Endothelial cell of umbilical vein (primary cell): Measurements from ENCODE around the gene CCNL2. TPM values are rescaled to one million over a fixed set of nuclear protein-coding genes. Genes with fewer than 3 reads are reported as not detected.

Experiments
- BruUV-seq: library from RNA; stranded (reverse); fragments of 400-500 nt; replicated peaks from 2 replicates; lab custom pipeline; 2021; lab: Mats Ljungman, UMichigan
- CTCF ChIA-PET: fragments of 300-600, 350-600 bp; sonication (Branson Sonifier 250); formaldehyde crosslinking; loops from one replicate; lab custom pipeline; 2021; ENCODE audit warnings: antibody characterized with exemption, inconsistent platforms; lab: Charles Lee
- POLR2A ChIA-PET: fragments of 300-600, 350-600 bp; sonication (Branson Sonifier 250); formaldehyde crosslinking; loops from one replicate; lab custom pipeline; 2021; ENCODE audit warnings: antibody characterized with exemption, inconsistent platforms; lab: Charles Lee
- DNase-seq: peaks from one replicate; pipeline ENCODE4 v3.0.0-alpha.2; 2011; ENCODE audit warnings: low read depth, low spot score
- FAIRE-seq: peaks from 2 replicates; lab custom pipeline; 2011; peaks lifted over from hg19 to GRCh38; lab: Jason Lieb, UNC
- H2AFZ ChIP-seq: 2 replicates; pipeline ENCODE4 v1.6.0; 2012; ENCODE audit warnings: low read depth, low read length, control low read depth, inconsistent platforms
- H3K27ac ChIP-seq: 2 replicates; pipeline ENCODE4 v1.5.1; 2011; ENCODE audit warnings: low read depth, mild to moderate bottlenecking, control low read depth, low read length, moderate library complexity; ENCODE audit not compliant: insufficient read depth
- H3K27me3 ChIP-seq, 2 experiments: 2 replicates each; pipeline versions ENCODE4 v1.6.0 to v1.6.1; 2011; ENCODE audit warnings: low read length in 2 of 2, mixed read lengths in 1 of 2; ENCODE audit not compliant: control insufficient read depth in 2 of 2, insufficient read depth in 2 of 2
- H3K36me3 ChIP-seq, 2 experiments: 2 replicates in 1 of 2; 3 replicates in 1 of 2; pipeline ENCODE4 v1.5.1; 2011; ENCODE audit warnings: low read length in 2 of 2, mild to moderate bottlenecking in 1 of 2, moderate library complexity in 1 of 2; ENCODE audit not compliant: control insufficient read depth in 2 of 2, insufficient read depth in 2 of 2; ENCODE audit errors: extremely low read depth in 1 of 2
- H3K4me1 ChIP-seq: 3 replicates; pipeline ENCODE4 v1.5.1; 2011; ENCODE audit warnings: mild to moderate bottlenecking, low read length; ENCODE audit not compliant: control insufficient read depth, insufficient read depth; ENCODE audit errors: extremely low read depth
- H3K4me2 ChIP-seq: 2 replicates; pipeline ENCODE4 v1.6.1; 2011; ENCODE audit warnings: low read length, control low read depth, mixed read lengths; ENCODE audit not compliant: insufficient read depth
- H3K4me3 ChIP-seq, 3 experiments: fragments of 200-600 bp in 1 of 3; sonication (generic), shearing (Covaris generic) in 1 of 3; replicated peaks in 1 of 3; 2 replicates each; pipeline ENCODE4 v1.5.1; 2011 to 2016; ENCODE audit warnings: control low read depth in 3 of 3, low read length in 3 of 3, mild to moderate bottlenecking in 2 of 3, inconsistent platforms in 1 of 3, low read depth in 1 of 3, moderate library complexity in 1 of 3; ENCODE audit not compliant: insufficient read depth in 1 of 3
- H3K79me2 ChIP-seq: 2 replicates; pipeline ENCODE4 v1.6.0; 2012; ENCODE audit warnings: low read length, inconsistent platforms; ENCODE audit not compliant: control insufficient read depth, insufficient read depth
- H3K9ac ChIP-seq: replicated peaks from 2 replicates; pipeline ENCODE3; 2011; ENCODE audit warnings: low read length, control low read depth; ENCODE audit not compliant: insufficient read depth; ENCODE audit errors: extremely low read depth
- H3K9me1 ChIP-seq: replicated peaks from 3 replicates; pipeline ENCODE4 v1.6.0; 2011; ENCODE audit warnings: mild to moderate bottlenecking, low read length; ENCODE audit not compliant: control insufficient read depth, insufficient read depth; ENCODE audit errors: extremely low read depth
- H3K9me3 ChIP-seq: replicated peaks from 2 replicates; pipeline ENCODE4 v1.5.1; 2012; ENCODE audit warnings: low read length, inconsistent platforms; ENCODE audit not compliant: control insufficient read depth, insufficient read depth
- H4K20me1 ChIP-seq: replicated peaks from 2 replicates; pipeline ENCODE3; 2011; ENCODE audit warnings: mild to moderate bottlenecking, low read length; ENCODE audit not compliant: control insufficient read depth, insufficient read depth; ENCODE audit errors: extremely low read depth
- EZH2 ChIP-seq: IDR thresholded peaks from 2 replicates; pipeline ENCODE4 v1.6.1; 2012; ENCODE audit warnings: borderline replicate concordance, low read depth, mild to moderate bottlenecking, moderate library complexity, low read length, inconsistent platforms; ENCODE audit not compliant: severe bottlenecking
- FOS ChIP-seq: IDR thresholded peaks from 2 replicates; pipeline ENCODE4 v1.6.1; 2011; ENCODE audit warnings: mild to moderate bottlenecking, low read length, moderate library complexity, borderline replicate concordance; ENCODE audit not compliant: insufficient read depth
- GATA2 ChIP-seq: IDR thresholded peaks from 2 replicates; pipeline ENCODE4 v1.7.0; 2011; ENCODE audit warnings: low read depth, mild to moderate bottlenecking, moderate library complexity, mixed read lengths, low read length; ENCODE audit not compliant: insufficient read length, insufficient read depth
- JUN ChIP-seq: IDR thresholded peaks from 2 replicates; pipeline ENCODE4 v1.6.1; 2011; ENCODE audit warnings: borderline replicate concordance, low read depth; ENCODE audit not compliant: insufficient read length, insufficient read depth
- MYC ChIP-seq: IDR thresholded peaks from one replicate; pipeline ENCODE4 v1.6.1; 2011; ENCODE audit warnings: mild to moderate bottlenecking, low read depth, low read length
- POLR2A ChIP-seq: IDR thresholded peaks from 2 replicates; pipeline ENCODE4 v1.6.1; 2012; ENCODE audit warnings: low read depth, mild to moderate bottlenecking, control low read depth, low read length
- POLR2AphosphoS5 ChIP-seq: IDR thresholded peaks from 2 replicates; pipeline ENCODE4 v1.6.1; 2012; ENCODE audit warnings: low read depth, mild to moderate bottlenecking, control low read depth, low read length, moderate library complexity; ENCODE audit not compliant: insufficient read depth
- dilution Hi-C: fragments of 300-500 bp; cut with MboI; formaldehyde crosslinking; loops from one replicate; pipeline ENCODE4 v1.15.0; 2019; ENCODE audit warnings: low sequenced_read_pairs; ENCODE audit not compliant: extremely low pct_ligation_motif_present
- intact Hi-C: fragments of 100-400 bp; cut with micrococcal nuclease; formaldehyde crosslinking; loops from one replicate; pipeline ENCODE4 v1.10.0; 2022
- polyA plus RNA-seq, 4 experiments: library from polyadenylated mRNA; depleted of rRNA in 3 of 4; stranded (reverse) in 3 of 4; unstranded in 1 of 4; fragments of >200 nt; gene quantifications; 2 replicates each; pipeline versions ENCODE4 v1.2.1 to v1.2.3, GENCODE V29; 2011 to 2012; ENCODE audit warnings: missing spikeins in 1 of 4
- total RNA-seq: library from RNA; stranded (reverse); gene quantifications from 2 replicates; pipeline ENCODE4 v1.2.3, GENCODE V29; 2021
- TF ChIP-seq, protein P1 (sequence below), 2 donors: IDR thresholded peaks; 1 replicate in 1 of 2; 2 replicates in 1 of 2; pipeline ENCODE4 v1.5.1; 2011; ENCODE audit warnings: low read length in 2 of 2, mild to moderate bottlenecking in 2 of 2, moderate library complexity in 2 of 2, control low read depth in 1 of 2, inconsistent platforms in 1 of 2, low read depth in 1 of 2; ENCODE audit not compliant: insufficient read depth in 1 of 2; ENCODE audit errors: extremely low read depth in 1 of 2
- TF ChIP-seq, protein P2 (sequence below): IDR thresholded peaks from 2 replicates; pipeline ENCODE4 v1.6.1; 2011; ENCODE audit not compliant: insufficient read depth, insufficient read length

CCNL2 gene
- total and polyA plus RNA-seq, 2 donors (not counting 3 experiments of a cell fraction or from before 2014, with no cell fraction given): 188 to 209 TPM

DNA sequence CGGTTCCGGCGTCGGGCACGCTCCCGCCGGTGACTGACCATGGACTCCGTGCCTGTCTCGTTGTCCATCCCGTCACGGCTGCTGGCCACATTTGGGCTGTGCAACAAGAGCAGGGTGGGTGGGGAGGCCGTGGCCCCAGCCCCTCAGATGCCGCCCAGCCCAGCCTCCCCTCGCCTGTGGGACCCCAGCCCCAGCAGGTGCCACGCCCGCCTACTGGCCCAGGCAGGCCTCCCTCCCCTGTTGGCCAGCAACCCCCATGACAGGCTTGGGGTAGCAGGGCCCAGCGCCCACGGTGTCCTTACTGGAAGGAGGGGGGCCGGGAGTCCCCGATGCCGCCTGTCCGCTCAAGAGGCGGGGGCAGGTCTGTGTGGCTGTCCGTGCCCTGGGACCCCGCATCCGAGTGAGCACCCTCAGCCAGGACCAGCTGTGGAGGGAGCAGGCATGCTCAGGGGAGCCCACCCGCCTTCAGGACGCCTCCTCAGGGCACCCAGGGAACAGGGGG is 57.0 kb downstream of the CCNL2 start:
- Histone ChIP-seq H3K36me3 (peaks cover 0 to 17% of the 10 kb centered on the region in 2 experiments), H3K9ac (no peak overlapping the region), H3K27ac (no peak overlapping the region), H4K20me1 (no peaks in the 10 kb centered on the region), H3K4me3 (no peak overlapping the region), H3K4me1 (no peaks in the 10 kb centered on the region), H2AFZ (no peak overlapping the region), H3K9me1 (no peaks in the 10 kb centered on the region), H3K27me3 (no peaks in the 10 kb centered on the region), H3K9me3 (no peaks in the 10 kb centered on the region), H3K4me2 (no peak overlapping the region), H3K79me2 (peaks cover 17% of the 10 kb centered on the region)
- FAIRE-seq (no peak), DNase-seq (no peak)
- BruUV-seq: no TSS peak
- ChIA-PET POLR2A (no interaction called here), CTCF (no interaction called here)
- dilution Hi-C loops: no loop called here
- intact Hi-C loops: no loop called here
- TF ChIP-seq POLR2AphosphoS5: no peak
- TF ChIP-seq, protein P1, sequence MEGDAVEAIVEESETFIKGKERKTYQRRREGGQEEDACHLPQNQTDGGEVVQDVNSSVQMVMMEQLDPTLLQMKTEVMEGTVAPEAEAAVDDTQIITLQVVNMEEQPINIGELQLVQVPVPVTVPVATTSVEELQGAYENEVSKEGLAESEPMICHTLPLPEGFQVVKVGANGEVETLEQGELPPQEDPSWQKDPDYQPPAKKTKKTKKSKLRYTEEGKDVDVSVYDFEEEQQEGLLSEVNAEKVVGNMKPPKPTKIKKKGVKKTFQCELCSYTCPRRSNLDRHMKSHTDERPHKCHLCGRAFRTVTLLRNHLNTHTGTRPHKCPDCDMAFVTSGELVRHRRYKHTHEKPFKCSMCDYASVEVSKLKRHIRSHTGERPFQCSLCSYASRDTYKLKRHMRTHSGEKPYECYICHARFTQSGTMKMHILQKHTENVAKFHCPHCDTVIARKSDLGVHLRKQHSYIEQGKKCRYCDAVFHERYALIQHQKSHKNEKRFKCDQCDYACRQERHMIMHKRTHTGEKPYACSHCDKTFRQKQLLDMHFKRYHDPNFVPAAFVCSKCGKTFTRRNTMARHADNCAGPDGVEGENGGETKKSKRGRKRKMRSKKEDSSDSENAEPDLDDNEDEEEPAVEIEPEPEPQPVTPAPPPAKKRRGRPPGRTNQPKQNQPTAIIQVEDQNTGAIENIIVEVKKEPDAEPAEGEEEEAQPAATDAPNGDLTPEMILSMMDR (IDR thresholded peaks at IDR 0.05; ENCODE audit: extremely low read depth in 1 of 2, insufficient read depth in 1 of 2, low read depth in 1 of 2, low read length in 2 of 2): no peak
- no peak for TF ChIP-seq EZH2
- no peak for TF ChIP-seq POLR2A
- no peak for TF ChIP-seq JUN
- TF ChIP-seq, protein P2, sequence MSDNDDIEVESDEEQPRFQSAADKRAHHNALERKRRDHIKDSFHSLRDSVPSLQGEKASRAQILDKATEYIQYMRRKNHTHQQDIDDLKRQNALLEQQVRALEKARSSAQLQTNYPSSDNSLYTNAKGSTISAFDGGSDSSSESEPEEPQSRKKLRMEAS: no peak
- no peak for TF ChIP-seq FOS
- TF ChIP-seq GATA2: no peak
- no peak for TF ChIP-seq MYC
